Hematopoietic multipotent progenitor cell treated with erythropoietin and hydrocortisone succinate and interleukin-3 and kit ligand, for 17 days (in vitro differentiated cells): ENCODE data around the gene NDUFV3.
"Not testable (repeated sequence)": the region's sequence is repeated elsewhere in the genome, so short reads cannot be mapped to it uniquely, and the experiment has no call there.

Experiments used
- DNase-seq: peaks from one replicate; pipeline ENCODE4 v3.0.0-alpha.2; 2015; ENCODE audit warnings: low spot score

Gene NDUFV3

GRCh38 chr21:42892931-42893755 lies at the start of gene NDUFV3:
Gene NDUFV3 (plus strand): TSS chr21:42893309. CDS start chr21:42893334, 25 bp downstream.
- peak; percentile 100 for DNase-seq

GRCh38 chr21:42844411-42845113 lies 48.5 kb upstream of the NDUFV3 start:
- no peak for DNase-seq

GRCh38 chr21:42845296-42845965 lies 47.7 kb upstream of the NDUFV3 start:
- DNase-seq: no peak

- DNase-seq: no peak
Measured at GRCh38 chr21:42846221-42846620, 46.9 kb upstream of the NDUFV3 start.

GRCh38 chr21:42847051-42847707 lies 45.9 kb upstream of the NDUFV3 start:
- DNase-seq: no peak

- no peak for DNase-seq
Measured at GRCh38 chr21:42847726-42848125, 45.4 kb upstream of the NDUFV3 start.

GRCh38 chr21:42848144-42848931 lies 44.8 kb upstream of the NDUFV3 start:
- DNase-seq: not testable (repeated sequence)

GRCh38 chr21:42848932-42849758 lies 44.0 kb upstream of the NDUFV3 start:
- DNase-seq: no peak

GRCh38 chr21:42849759-42850412 lies 43.2 kb upstream of the NDUFV3 start:
- no peak for DNase-seq

GRCh38 chr21:42850463-42850862 lies 42.6 kb upstream of the NDUFV3 start:
- DNase-seq: no peak

- peak; percentile 47 for DNase-seq
Measured at GRCh38 chr21:42850866-42851391, 42.2 kb upstream of the NDUFV3 start.

GRCh38 chr21:42851812-42852665 lies 41.1 kb upstream of the NDUFV3 start:
- no peak for DNase-seq

GRCh38 chr21:42852925-42853570 lies 40.1 kb upstream of the NDUFV3 start:
- DNase-seq: no peak

- no peak for DNase-seq
Measured at GRCh38 chr21:42853621-42854020, 39.5 kb upstream of the NDUFV3 start.

GRCh38 chr21:42854246-42855010 lies 38.7 kb upstream of the NDUFV3 start:
- no peak for DNase-seq

- DNase-seq: no peak
Measured at GRCh38 chr21:42855171-42855936, 37.8 kb upstream of the NDUFV3 start.

GRCh38 chr21:42855937-42856335 lies 37.2 kb upstream of the NDUFV3 start:
- no peak for DNase-seq
